Astrocyte of the spinal cord (primary cell): Measurements from ENCODE around the gene LSMEM2.

ENCODE experiments used
- DNase-seq: peaks from one replicate; pipeline ENCODE4 v3.0.0; 2011; ENCODE audit warnings: low read depth, low spot score
- H3K4me3 ChIP-seq: 2 replicates; pipeline ENCODE4 v1.5.1; 2011; ENCODE audit warnings: low read depth, mild to moderate bottlenecking, low read length, moderate library complexity
- in situ Hi-C: cut with HindIII; loops from 2 replicates; pipeline ENCODE4 v1.10.0; 2017; ENCODE audit warnings: low sequenced_read_pairs
- TF ChIP-seq, protein P1 (sequence below): IDR thresholded peaks from 2 replicates; pipeline ENCODE4 v1.5.1; 2012; ENCODE audit warnings: low read depth, mild to moderate bottlenecking, low read length, inconsistent platforms

Gene LSMEM2

DNA sequence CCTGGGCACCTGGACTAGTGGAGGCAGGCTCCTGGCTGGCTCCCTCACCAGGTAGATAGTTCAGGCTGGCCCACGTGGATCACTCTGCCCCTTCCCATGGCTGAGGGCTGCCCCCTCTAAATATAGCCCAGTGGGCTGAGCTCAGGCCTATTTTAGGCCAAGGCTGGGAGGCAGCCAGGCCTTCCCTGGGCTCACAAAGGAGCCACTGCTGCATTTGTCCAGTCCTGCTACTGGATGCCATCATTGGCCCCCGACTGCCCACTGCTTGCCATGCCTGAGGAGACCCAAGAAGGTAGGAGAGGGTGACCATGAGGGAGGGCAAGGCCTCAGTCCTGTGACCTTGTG is at the start of gene LSMEM2:
Gene LSMEM2 (plus strand): TSS at position 208 of the 345 bp plus-strand sequence. CDS start 27 bp downstream, at position 235.
- in situ Hi-C loops = no loop called here
- TF ChIP-seq, protein P1, sequence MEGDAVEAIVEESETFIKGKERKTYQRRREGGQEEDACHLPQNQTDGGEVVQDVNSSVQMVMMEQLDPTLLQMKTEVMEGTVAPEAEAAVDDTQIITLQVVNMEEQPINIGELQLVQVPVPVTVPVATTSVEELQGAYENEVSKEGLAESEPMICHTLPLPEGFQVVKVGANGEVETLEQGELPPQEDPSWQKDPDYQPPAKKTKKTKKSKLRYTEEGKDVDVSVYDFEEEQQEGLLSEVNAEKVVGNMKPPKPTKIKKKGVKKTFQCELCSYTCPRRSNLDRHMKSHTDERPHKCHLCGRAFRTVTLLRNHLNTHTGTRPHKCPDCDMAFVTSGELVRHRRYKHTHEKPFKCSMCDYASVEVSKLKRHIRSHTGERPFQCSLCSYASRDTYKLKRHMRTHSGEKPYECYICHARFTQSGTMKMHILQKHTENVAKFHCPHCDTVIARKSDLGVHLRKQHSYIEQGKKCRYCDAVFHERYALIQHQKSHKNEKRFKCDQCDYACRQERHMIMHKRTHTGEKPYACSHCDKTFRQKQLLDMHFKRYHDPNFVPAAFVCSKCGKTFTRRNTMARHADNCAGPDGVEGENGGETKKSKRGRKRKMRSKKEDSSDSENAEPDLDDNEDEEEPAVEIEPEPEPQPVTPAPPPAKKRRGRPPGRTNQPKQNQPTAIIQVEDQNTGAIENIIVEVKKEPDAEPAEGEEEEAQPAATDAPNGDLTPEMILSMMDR = no peak
- no peak for DNase-seq
- no peak within 1 kb of the TSS for H3K4me3 ChIP-seq

DNA sequence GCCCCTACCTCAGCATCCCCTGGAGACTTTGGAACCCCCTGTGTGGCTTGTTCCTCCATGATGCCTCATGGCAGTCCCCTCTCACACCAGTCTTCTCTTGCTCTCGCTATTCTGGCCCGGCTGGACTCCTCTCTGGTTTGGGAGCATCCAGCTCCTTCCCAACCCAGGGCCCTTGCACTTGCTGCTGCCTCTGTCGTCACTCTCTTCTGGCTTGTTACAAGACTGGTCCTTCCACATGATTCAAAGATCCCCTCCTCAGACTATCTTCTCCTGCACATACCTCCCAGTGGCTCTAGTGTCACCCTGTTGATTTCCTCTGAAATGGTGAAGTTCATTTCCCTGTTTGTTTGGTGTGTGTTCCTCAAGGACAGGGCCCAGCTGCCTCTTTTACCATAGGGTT is 49.4 kb upstream of the LSMEM2 start:
- TF ChIP-seq, protein P1 = no peak
- DNase-seq = no peak
- no peak overlapping the region for H3K4me3 ChIP-seq
- in situ Hi-C loops = no loop called here

DNA sequence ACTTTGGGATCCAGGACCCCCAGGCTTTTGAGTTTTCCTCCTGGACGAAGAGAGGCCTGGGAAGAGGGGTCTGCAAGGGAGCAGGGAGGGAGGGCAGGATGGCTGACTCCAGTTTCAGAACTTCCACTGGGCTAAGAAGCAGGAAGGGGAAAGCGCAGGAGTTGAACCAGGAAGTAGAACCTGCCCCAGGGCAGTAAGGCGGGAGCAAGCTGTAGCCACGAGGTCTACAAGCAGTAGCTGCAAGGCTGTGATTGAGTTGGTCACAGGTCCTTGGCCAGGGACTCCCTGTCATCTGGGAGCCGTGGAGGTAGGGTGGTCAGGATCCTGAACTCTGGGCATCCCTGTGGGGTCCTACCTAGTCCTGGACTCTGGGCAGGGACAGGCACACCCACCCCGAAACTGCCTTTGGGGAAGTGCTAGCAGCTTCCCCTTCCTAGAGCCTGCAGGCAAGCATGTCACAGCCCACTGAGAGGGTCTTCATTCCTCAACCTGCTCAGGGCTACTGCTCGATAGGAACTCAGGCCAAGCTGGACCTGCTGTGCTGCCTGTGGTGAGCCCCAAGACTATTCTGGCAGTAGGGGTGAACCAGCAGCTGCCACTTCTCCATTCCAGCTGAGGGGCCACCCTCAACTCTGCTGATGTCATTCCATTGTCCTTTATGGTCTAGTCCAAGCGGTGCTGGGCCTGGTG is 48.6 kb upstream of the LSMEM2 start:
- H3K4me3 ChIP-seq = no peak overlapping the region
- no peak for DNase-seq
- in situ Hi-C loops = no loop called here
- TF ChIP-seq, protein P1 = no peak

DNA sequence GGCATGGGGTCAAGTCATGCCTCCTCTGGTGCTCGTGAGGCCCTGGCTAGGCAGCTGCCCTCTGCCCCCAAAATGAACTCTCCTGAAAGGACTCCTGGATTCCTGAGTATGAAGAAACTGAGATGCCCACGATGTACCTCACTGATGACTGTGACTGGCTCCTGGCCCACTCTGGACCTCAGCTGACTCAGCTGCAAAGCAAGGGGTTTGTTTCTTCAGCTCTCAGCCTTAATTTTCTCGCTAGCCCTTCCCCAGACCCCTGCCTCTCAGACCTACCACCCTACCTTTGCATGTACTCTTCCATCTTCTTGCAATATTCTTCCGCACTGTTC is 48.1 kb upstream of the LSMEM2 start:
- no peak for DNase-seq
- no peak overlapping the region for H3K4me3 ChIP-seq

DNA sequence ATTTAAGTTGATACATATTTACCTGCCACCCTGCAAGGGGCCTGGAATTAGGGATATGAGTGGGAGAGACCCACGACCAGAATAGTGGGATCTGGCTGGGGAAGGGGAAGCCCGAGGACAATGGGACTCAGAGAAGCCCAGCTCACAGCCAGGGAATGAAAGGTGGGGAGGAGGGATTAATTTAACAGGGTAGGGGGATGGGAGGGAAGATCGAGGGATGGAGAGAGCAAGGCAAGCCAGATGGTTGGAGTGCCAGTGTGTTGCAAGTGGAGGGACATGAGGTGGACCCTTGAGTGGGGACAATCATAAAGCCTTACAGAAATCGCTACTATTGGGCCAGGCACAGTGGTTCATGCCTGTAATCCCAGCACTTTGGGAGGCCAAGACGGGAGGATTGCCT is 47.3 kb upstream of the LSMEM2 start:
- no peak for DNase-seq
- no peak overlapping the region for H3K4me3 ChIP-seq
- TF ChIP-seq, protein P1 = no peak
- in situ Hi-C loops = no loop called here

More for the DNA sequence above, 48.1 kb upstream of the LSMEM2 start:
- in situ Hi-C loops = no loop called here
- TF ChIP-seq, protein P1 = no peak

DNA sequence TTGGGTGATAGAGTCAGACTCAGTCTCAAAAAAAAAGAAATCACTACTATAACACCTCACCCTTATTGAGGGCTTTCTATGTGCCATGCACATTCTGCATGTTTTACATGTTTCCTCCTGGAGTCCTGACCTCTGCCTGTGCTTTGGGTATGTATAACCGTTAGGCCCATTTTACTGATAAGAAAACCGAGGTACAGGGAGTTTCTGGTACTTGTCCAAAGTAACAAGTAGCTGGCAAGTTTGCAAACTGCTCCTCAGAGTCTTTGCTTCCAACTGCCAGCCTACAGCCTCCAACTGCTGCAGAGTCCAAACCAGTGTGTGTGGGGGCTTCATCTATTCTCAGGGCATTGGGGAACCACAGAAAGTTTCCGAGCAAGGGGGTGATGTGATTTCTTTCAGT is 46.6 kb upstream of the LSMEM2 start:
- DNase-seq = no peak
- TF ChIP-seq, protein P1 = no peak
- in situ Hi-C loops = no loop called here
- H3K4me3 ChIP-seq = no peak overlapping the region
